ENCODE results near the gene OR6S1. TPM values are rescaled to one million over a fixed set of nuclear protein-coding genes. Genes with fewer than 3 reads are reported as not detected.

OR6S1 gene
- total RNA-seq, 1 experiment from 2014 or later, result not detected

GRCh38 chr14:20612403-20612802 is 29.1 kb downstream of the OR6S1 start:
- Histone ChIP-seq H3K9me3 (ENCODE audit: control insufficient read depth, insufficient read depth, low read depth, low read length) (no peaks in the 10 kb centered on the region), H3K4me3 (ENCODE audit: low read depth in 2 of 2, low read length in 2 of 2) (no peak overlapping the region; a peak in 1 of 4 replicates), H3K36me3 (ENCODE audit: control insufficient read depth, insufficient read depth, low read length) (no peaks in the 10 kb centered on the region), H3K4me1 (ENCODE audit: control insufficient read depth, insufficient read depth, low read length) (peaks cover 23% of the 10 kb centered on the region), H3K27ac (ENCODE audit: low read length) (no peak overlapping the region), H3K27me3 (ENCODE audit: control insufficient read depth, insufficient read depth, low read length) (no peaks in the 10 kb centered on the region)
- ATAC-seq (no peak), DNase-seq (ENCODE audit: low read depth, low spot score) (no peak)
- ChIA-PET POLR2A (no interaction called here), CTCF (interaction anchor here (1.2 kb wide), 1 partner anchor 78 kb away, joined by 4 read pairs; no protein-coding TSS in a partner anchor)
- no TSS peak for BruUV-seq (replicated peaks)
- TF ChIP-seq POLR2AphosphoS5 (IDR thresholded peaks at IDR 0.05; ENCODE audit: low read depth, low read length), result no peak
- no peak for TF ChIP-seq SIN3A (IDR thresholded peaks at IDR 0.05; ENCODE audit: borderline replicate concordance, insufficient read depth, low read depth, low read length)
- no peak for TF ChIP-seq REST (IDR thresholded peaks at IDR 0.05; ENCODE audit: insufficient read depth in 1 of 2, low read depth in 2 of 2, low read length in 1 of 2)
- TF ChIP-seq CTCF (IDR thresholded peaks at IDR 0.05), result no peak
- TF ChIP-seq TCF7L2 (IDR thresholded peaks at IDR 0.05; ENCODE audit: low read depth, low read length), result no peak
- in situ Hi-C loops (cut with HindIII; ENCODE audit: low pct_unique_long_range_greater_than_20kb, low sequenced_read_pairs) (no loop called here), intact Hi-C loops (cut with micrococcal nuclease; ENCODE audit: unreplicated experiment) (loop anchor here (5.0 to 10.0 kb wide), 2 partner anchors 70 to 242 kb away; partner anchors contain the start of gene RNASE4)

- POLR2A ChIA-PET, result no interaction called here
- DNase-seq (ENCODE audit: low read depth, low spot score) (no peak), ATAC-seq (no peak)
- no peaks in the 10 kb centered on the region for H3K36me3 ChIP-seq (ENCODE audit: control insufficient read depth, insufficient read depth, low read length)
- no peaks in the 10 kb centered on the region for H3K9me3 ChIP-seq (ENCODE audit: control insufficient read depth, insufficient read depth, low read depth, low read length)
- in situ Hi-C loops (cut with HindIII; ENCODE audit: low pct_unique_long_range_greater_than_20kb, low sequenced_read_pairs), result no loop called here
- H3K27me3 ChIP-seq (ENCODE audit: control insufficient read depth, insufficient read depth, low read length), result no peaks in the 10 kb centered on the region
- H3K4me3 ChIP-seq (ENCODE audit: low read depth in 2 of 2, low read length in 2 of 2), result no peak overlapping the region
- intact Hi-C loops (cut with micrococcal nuclease; ENCODE audit: unreplicated experiment), result loop anchor here (5.0 to 10.0 kb wide), 2 partner anchors 71 to 244 kb away; partner anchors contain the start of gene RNASE4
- TF ChIP-seq CTCF (IDR thresholded peaks at IDR 0.05), result no peak
- no peak for TF ChIP-seq REST (IDR thresholded peaks at IDR 0.05; ENCODE audit: insufficient read depth in 1 of 2, low read depth in 2 of 2, low read length in 1 of 2)
- TF ChIP-seq SIN3A (IDR thresholded peaks at IDR 0.05; ENCODE audit: borderline replicate concordance, insufficient read depth, low read depth, low read length), result no peak
- peaks cover 23% of the 10 kb centered on the region for H3K4me1 ChIP-seq (ENCODE audit: control insufficient read depth, insufficient read depth, low read length)
- no peak overlapping the region for H3K27ac ChIP-seq (ENCODE audit: low read length)
- no TSS peak for BruUV-seq (replicated peaks)
- CTCF ChIA-PET, result no interaction called here
Observed at GRCh38 chr14:20611277-20611676, 30.2 kb downstream of the OR6S1 start.
